GM19372 (cell line): Measurements from ENCODE around the gene RCSD1.
A peak's percentile ranks its signal among the peaks of the same experiment; 100 is the strongest.

ENCODE experiments used
- ATAC-seq: cut with Tn5 transposase; IDR thresholded peaks from one replicate; pipeline ENCODE4 v1.9.1; 2021; ENCODE audit warnings: mild to moderate bottlenecking, low read depth, moderate library complexity; ENCODE audit not compliant: unreplicated experiment

The RCSD1 gene

GRCh38 chr1:167640051-167640450, 10.0 kb downstream of the RCSD1 start:
- no peak for ATAC-seq

- no peak for ATAC-seq
Observed at GRCh38 chr1:167641786-167642500, 11.9 kb downstream of the RCSD1 start.

GRCh38 chr1:167642501-167642826, 12.4 kb downstream of the RCSD1 start:
- no peak for ATAC-seq

- no peak for ATAC-seq
Observed at GRCh38 chr1:167643441-167643840, 13.4 kb downstream of the RCSD1 start.

- no peak for ATAC-seq
Observed at GRCh38 chr1:167644551-167644950, 14.5 kb downstream of the RCSD1 start.

- ATAC-seq = no peak
Observed at GRCh38 chr1:167645140-167645541, 15.1 kb downstream of the RCSD1 start.

GRCh38 chr1:167645625-167646414, 15.8 kb downstream of the RCSD1 start:
- ATAC-seq = no peak

- no peak for ATAC-seq
Observed at GRCh38 chr1:167648252-167648849, 18.3 kb downstream of the RCSD1 start.

GRCh38 chr1:167648978-167649744, 19.1 kb downstream of the RCSD1 start:
- ATAC-seq = no peak

GRCh38 chr1:167650269-167651160, 20.5 kb downstream of the RCSD1 start:
- peak; percentile 86 for ATAC-seq

GRCh38 chr1:167651161-167651693, 21.2 kb downstream of the RCSD1 start:
- ATAC-seq = no peak

- ATAC-seq = no peak
Observed at GRCh38 chr1:167654975-167655575, 25.0 kb downstream of the RCSD1 start.

- ATAC-seq = no peak
Observed at GRCh38 chr1:167656657-167657056, 26.6 kb downstream of the RCSD1 start.

- ATAC-seq = no peak
Observed at GRCh38 chr1:167658574-167659328, 28.7 kb downstream of the RCSD1 start.

GRCh38 chr1:167659450-167659849, 29.4 kb downstream of the RCSD1 start:
- no peak for ATAC-seq

- ATAC-seq = no peak
Observed at GRCh38 chr1:167659881-167660280, 29.8 kb downstream of the RCSD1 start.

- ATAC-seq = no peak
Observed at GRCh38 chr1:167661527-167662426, 31.7 kb downstream of the RCSD1 start.
